HG03457 (cell line): Measurements from ENCODE around the gene SMPD1.
A peak's percentile ranks its signal among the peaks of the same experiment; 100 is the strongest.

Source experiments
- ATAC-seq: cut with Tn5 transposase; IDR thresholded peaks from one replicate; pipeline ENCODE4 v1.9.1; 2021; ENCODE audit warnings: moderate number of reproducible peaks; ENCODE audit not compliant: unreplicated experiment

The SMPD1 gene

GRCh38 chr11:6389905-6390717 is at the start of gene SMPD1:
Gene SMPD1, plus strand, starts transcription at chr11:6390474. Its CDS starts 125 bp downstream, at chr11:6390599.
- peak; percentile 98 for ATAC-seq

GRCh38 chr11:6345366-6345765 is 44.9 kb upstream of the SMPD1 start:
- ATAC-seq = no peak

- no peak for ATAC-seq
Observed at GRCh38 chr11:6350043-6350442, 40.2 kb upstream of the SMPD1 start.

- no peak for ATAC-seq
Observed at GRCh38 chr11:6350486-6350885, 39.8 kb upstream of the SMPD1 start.

- no peak for ATAC-seq
Observed at GRCh38 chr11:6351782-6352382, 38.4 kb upstream of the SMPD1 start.

GRCh38 chr11:6353367-6353987 is 36.8 kb upstream of the SMPD1 start:
- peak; percentile 55 for ATAC-seq

GRCh38 chr11:6354651-6355485 is 35.4 kb upstream of the SMPD1 start:
- ATAC-seq = no peak

- no peak for ATAC-seq
Observed at GRCh38 chr11:6356503-6357055, 33.7 kb upstream of the SMPD1 start.

GRCh38 chr11:6357222-6357621 is 33.1 kb upstream of the SMPD1 start:
- no peak for ATAC-seq

- ATAC-seq = no peak
Observed at GRCh38 chr11:6360183-6360582, 30.1 kb upstream of the SMPD1 start.

- no peak for ATAC-seq
Observed at GRCh38 chr11:6362185-6362872, 27.9 kb upstream of the SMPD1 start.

GRCh38 chr11:6362873-6363678 is 27.2 kb upstream of the SMPD1 start:
- ATAC-seq = no peak

GRCh38 chr11:6365659-6366058 is 24.6 kb upstream of the SMPD1 start:
- ATAC-seq = no peak

- no peak for ATAC-seq
Observed at GRCh38 chr11:6371825-6372224, 18.4 kb upstream of the SMPD1 start.

- no peak for ATAC-seq
Observed at GRCh38 chr11:6377902-6378639, 12.2 kb upstream of the SMPD1 start.

- no peak for ATAC-seq
Observed at GRCh38 chr11:6378640-6378989, 11.7 kb upstream of the SMPD1 start.

GRCh38 chr11:6385046-6385777 is 5.1 kb upstream of the SMPD1 start:
- no peak for ATAC-seq
